ENCODE results near the gene LGR6.
A peak's percentile ranks its signal among the peaks of the same experiment; 100 is the strongest.

The LGR6 gene

DNA sequence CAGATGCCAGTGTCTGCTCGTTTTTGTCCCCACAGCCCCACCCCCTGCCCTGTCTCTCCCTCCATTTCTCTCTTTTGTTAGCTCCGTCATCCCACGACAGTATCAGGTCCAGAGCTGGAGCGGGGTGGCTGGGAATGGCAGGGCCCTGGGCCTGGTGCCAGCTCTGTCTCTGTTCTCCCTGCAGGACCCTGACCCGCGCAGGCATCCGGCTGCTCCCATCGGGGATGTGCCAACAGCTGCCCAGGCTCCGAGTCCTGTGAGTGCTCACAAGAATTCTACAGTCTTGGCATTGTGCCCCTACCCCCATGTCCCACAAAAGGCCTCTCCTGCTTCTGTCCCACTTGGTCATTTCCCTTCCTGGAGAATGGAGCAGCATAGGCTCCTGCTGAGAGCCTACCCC is 110.8 kb downstream of the LGR6 start:
- H3K36me3 Mint-ChIP-seq: no peaks in the 10 kb centered on the region
- ATAC-seq (ENCODE audit: low read depth): no peak
- no peaks in the 10 kb centered on the region for H3K4me1 Mint-ChIP-seq
- no peak overlapping the region for H3K4me3 Mint-ChIP-seq
- DNase-seq (ENCODE audit: low spot score in 2 of 2): no peak
- H3K27ac Mint-ChIP-seq: no peak overlapping the region
- H3K9me3 Mint-ChIP-seq: no peaks in the 10 kb centered on the region
- peaks cover 6% of the 10 kb centered on the region for H3K27me3 Mint-ChIP-seq

DNA sequence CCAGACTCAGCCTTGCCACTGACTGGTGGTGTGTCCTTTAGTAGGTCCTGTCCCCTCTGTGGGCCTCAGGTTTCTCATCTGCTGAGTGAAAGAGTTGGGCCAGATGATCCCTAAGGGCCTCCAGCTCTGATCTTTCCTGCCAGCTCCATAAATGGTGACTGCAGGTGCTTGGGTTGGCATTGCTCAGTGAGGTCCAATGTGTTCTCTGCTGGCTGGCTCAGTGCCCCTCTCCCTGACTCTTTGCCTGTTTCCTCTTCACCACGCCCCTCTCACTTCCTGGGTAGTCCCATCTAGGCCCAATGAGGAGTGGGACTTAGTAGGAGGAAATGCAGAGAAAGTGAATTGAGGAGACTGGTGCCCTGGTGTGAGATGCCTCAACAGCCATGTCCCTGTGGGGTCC is 111.6 kb downstream of the LGR6 start:
- no peak for ATAC-seq (ENCODE audit: low read depth)
- no peaks in the 10 kb centered on the region for H3K36me3 Mint-ChIP-seq

DNA sequence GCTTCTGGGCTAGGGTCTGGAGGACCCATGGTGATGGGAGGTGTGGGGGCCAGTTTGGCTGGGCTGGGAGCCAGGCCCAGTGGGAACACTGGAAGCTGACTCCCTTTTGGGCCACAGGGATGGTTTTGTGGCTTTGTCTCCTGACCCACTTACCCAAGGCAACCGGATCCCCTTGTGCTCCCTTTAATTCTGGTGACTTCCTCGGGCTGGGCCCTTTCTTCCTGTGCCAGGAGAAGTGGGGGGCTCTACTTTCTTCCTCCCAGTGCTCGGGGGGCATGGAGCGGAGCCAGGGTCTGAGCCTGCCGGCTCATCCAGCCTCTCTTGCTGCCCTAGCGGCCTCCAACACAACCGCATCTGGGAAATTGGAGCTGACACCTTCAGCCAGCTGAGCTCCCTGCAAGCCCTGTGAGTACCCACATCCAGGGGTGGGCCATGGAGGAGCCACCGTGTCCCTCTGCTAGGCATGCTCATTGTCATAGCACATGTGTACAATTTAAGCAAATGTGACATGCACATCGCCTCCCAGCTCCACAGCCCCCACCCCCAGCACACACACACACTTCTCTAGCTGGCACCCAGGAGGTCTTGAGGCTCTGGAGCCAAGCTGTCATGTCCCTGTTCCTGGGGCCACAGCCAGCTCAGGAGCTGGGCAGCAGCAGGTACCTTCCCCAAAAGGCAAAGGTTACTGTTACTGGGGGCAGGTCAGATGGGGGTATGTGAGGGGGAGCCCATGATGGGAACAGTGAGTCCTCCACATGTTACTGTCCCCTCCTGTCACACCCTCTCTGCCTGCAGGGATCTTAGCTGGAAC is 113.1 kb downstream of the LGR6 start:
- Mint-ChIP-seq H3K4me1 (peaks cover 2% of the 10 kb centered on the region), H3K9me3 (no peaks in the 10 kb centered on the region), H3K36me3 (no peaks in the 10 kb centered on the region), H3K27me3 (peaks cover 6% of the 10 kb centered on the region), H3K4me3 (no peak overlapping the region), H3K27ac (no peak overlapping the region)
- DNase-seq (ENCODE audit: low spot score in 2 of 2) (no peak), ATAC-seq (ENCODE audit: low read depth) (no peak)

More for the DNA sequence above, 111.6 kb downstream of the LGR6 start:
- H3K9me3 Mint-ChIP-seq: no peaks in the 10 kb centered on the region
- no peak overlapping the region for H3K4me3 Mint-ChIP-seq
- no peak for DNase-seq (ENCODE audit: low spot score in 2 of 2)
- peaks cover 6% of the 10 kb centered on the region for H3K27me3 Mint-ChIP-seq
- no peak overlapping the region for H3K27ac Mint-ChIP-seq
- no peaks in the 10 kb centered on the region for H3K4me1 Mint-ChIP-seq

DNA sequence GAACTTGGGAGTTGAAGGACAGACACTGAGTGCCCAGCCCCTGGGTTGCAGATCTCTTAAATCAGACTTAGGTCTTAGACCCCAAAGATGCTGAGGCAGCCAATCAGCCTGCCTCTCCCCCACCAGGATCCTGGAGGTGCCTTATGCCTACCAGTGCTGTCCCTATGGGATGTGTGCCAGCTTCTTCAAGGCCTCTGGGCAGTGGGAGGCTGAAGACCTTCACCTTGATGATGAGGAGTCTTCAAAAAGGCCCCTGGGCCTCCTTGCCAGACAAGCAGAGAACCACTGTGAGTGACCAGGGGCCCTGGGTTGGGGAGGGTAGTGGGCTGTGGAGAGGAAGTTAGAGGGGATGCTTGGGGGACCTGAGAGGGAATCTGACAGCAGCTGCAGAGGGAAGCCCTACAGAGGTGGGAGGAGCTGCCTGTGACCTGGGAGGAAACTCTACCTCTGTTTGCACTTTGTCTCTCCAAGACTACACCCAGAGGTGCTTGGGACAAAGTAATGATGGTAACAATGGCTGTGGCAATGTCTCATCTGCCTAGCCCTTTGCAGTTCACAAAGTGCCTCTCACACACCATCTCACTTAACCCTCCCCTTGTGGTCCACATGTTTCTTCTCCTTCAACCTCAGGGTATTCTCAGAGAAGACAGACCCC is 116.6 kb downstream of the LGR6 start:
- Mint-ChIP-seq H3K27ac (no peak overlapping the region), H3K27me3 (peaks cover 13% of the 10 kb centered on the region), H3K36me3 (no peaks in the 10 kb centered on the region), H3K4me3 (no peak overlapping the region), H3K9me3 (no peaks in the 10 kb centered on the region), H3K4me1 (peaks cover 4% of the 10 kb centered on the region)
- no peak for DNase-seq (ENCODE audit: low spot score in 2 of 2)
- no peak for ATAC-seq (ENCODE audit: low read depth)

DNA sequence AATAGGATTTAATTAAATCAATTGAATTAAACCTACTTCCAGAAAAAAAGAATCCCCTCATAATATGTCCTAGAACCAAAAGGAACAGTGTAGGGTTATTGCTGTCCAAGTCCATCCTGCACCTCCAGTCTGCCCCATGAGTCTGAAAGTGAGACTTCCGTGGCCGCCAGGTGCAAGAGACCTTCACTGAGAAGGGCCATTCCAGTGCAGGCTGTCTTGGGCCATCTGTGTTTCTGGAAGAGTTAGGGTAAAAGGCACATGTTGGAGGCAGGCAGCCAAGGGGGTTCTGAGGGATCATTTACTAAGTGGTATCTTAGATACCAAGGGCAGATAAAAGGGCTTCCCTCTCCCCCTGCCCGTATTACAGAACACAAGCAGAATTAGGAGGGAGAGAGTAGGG is 117.1 kb downstream of the LGR6 start:
- no peak overlapping the region for H3K27ac Mint-ChIP-seq
- DNase-seq (ENCODE audit: low spot score in 2 of 2): no peak
- no peak overlapping the region for H3K4me3 Mint-ChIP-seq
- H3K27me3 Mint-ChIP-seq: peaks cover 15% of the 10 kb centered on the region
- H3K4me1 Mint-ChIP-seq: peaks cover 4% of the 10 kb centered on the region
- no peaks in the 10 kb centered on the region for H3K9me3 Mint-ChIP-seq
- H3K36me3 Mint-ChIP-seq: no peaks in the 10 kb centered on the region
- ATAC-seq (ENCODE audit: low read depth): no peak

DNA sequence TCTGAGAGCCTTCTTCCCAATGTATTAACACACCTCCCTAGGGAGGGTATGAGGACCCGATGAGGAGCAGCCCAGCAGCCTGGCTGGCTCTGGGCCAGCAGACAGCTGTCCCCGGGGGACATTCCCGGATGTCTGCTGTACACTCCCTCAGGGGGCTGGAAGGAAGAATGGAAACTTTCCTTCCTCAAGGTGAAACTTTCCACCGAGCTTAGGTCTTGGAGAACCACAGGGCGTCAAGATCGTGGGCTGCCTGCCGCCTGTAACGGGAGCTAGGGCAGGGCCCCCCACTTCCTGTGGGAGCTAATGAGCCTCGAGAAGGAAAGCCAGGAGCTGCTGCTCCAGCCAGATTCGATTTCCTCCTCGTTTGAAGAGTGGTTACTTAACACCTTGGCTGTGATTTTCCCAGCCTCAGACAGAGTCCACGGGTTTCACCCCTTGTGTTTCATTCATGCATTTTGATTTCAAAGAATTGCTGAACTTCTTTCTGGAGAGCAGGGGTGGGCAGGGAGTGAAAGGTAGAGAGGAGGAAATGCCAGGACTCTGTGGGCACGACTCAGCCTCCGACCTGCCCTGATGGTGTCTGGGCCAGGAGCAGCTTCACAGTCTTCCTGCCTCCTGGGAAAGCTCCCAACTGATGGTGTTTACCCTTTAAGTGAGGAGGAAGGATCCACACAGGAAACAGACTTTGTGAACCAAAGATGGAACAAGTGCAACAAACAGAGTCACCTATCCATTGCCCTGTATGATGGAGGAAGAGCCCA is 118.5 kb downstream of the LGR6 start:
- no peaks in the 10 kb centered on the region for H3K36me3 Mint-ChIP-seq
- no peak overlapping the region for H3K27ac Mint-ChIP-seq
- no peak for ATAC-seq (ENCODE audit: low read depth)
- H3K4me3 Mint-ChIP-seq: no peak overlapping the region
- no peak for DNase-seq (ENCODE audit: low spot score in 2 of 2)
- H3K9me3 Mint-ChIP-seq: no peaks in the 10 kb centered on the region
- H3K27me3 Mint-ChIP-seq: peaks cover 15% of the 10 kb centered on the region
- peaks cover 4% of the 10 kb centered on the region for H3K4me1 Mint-ChIP-seq

DNA sequence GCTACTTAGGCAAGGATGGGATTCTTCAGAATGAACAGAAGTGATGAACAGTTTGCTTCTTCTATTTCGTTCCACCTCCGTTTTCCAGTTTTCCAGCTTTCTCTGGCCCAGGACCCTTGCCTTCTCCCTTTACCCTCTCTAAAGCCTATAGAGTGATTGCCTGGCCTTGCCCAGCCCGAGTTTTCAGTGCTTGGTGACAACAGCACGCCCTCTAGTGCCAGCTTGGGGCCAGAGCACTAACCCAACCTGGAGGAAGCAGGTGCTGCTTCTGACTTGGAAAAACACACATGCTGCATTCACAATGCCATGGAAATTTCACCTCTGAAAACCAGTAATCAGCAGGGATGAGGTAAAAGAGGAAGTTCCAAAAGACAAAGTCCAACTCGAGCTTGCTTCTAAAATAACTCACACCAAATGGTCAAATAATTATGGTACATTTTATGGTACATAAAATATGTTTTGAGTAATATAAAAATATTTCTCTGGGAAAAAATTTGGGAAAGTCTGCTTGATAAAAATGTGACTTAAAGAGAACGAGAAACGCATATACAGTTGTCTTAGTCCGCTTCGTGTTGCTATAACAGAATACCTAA is 122.1 kb downstream of the LGR6 start:
- Mint-ChIP-seq H3K36me3 (no peaks in the 10 kb centered on the region), H3K27ac (no peak overlapping the region), H3K9me3 (no peaks in the 10 kb centered on the region), H3K27me3 (peaks cover 15% of the 10 kb centered on the region), H3K4me1 (peaks cover 4% of the 10 kb centered on the region), H3K4me3 (no peak overlapping the region)
- DNase-seq (ENCODE audit: low spot score in 2 of 2): peak; percentile 59 to 66
- ATAC-seq (ENCODE audit: low read depth): peak; percentile 82

DNA sequence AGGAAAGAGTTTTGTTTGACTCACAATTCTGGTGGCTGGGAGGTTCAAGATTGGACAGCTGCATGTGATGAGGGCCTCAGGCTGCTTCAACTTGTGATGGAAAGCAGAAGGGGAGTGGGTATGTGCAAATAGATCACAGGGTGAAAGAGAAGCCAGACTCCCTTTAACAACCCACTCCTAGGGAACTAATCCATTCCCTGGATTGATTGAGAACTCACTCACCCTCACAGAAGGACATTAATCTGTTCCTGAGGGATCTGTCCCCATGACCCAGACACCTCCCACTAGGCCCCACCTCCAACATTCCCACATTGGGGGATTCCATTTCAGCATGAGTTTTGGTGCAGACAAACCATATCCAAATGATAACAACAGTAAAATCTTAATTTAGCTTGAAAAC is 122.6 kb downstream of the LGR6 start:
- H3K9me3 Mint-ChIP-seq: no peaks in the 10 kb centered on the region
- no peak overlapping the region for H3K4me3 Mint-ChIP-seq
- ATAC-seq (ENCODE audit: low read depth): no peak
- H3K27ac Mint-ChIP-seq: no peak overlapping the region
- H3K36me3 Mint-ChIP-seq: no peaks in the 10 kb centered on the region
- DNase-seq (ENCODE audit: low spot score in 2 of 2): no peak
- H3K4me1 Mint-ChIP-seq: peaks cover 4% of the 10 kb centered on the region
- H3K27me3 Mint-ChIP-seq: peaks cover 15% of the 10 kb centered on the region

DNA sequence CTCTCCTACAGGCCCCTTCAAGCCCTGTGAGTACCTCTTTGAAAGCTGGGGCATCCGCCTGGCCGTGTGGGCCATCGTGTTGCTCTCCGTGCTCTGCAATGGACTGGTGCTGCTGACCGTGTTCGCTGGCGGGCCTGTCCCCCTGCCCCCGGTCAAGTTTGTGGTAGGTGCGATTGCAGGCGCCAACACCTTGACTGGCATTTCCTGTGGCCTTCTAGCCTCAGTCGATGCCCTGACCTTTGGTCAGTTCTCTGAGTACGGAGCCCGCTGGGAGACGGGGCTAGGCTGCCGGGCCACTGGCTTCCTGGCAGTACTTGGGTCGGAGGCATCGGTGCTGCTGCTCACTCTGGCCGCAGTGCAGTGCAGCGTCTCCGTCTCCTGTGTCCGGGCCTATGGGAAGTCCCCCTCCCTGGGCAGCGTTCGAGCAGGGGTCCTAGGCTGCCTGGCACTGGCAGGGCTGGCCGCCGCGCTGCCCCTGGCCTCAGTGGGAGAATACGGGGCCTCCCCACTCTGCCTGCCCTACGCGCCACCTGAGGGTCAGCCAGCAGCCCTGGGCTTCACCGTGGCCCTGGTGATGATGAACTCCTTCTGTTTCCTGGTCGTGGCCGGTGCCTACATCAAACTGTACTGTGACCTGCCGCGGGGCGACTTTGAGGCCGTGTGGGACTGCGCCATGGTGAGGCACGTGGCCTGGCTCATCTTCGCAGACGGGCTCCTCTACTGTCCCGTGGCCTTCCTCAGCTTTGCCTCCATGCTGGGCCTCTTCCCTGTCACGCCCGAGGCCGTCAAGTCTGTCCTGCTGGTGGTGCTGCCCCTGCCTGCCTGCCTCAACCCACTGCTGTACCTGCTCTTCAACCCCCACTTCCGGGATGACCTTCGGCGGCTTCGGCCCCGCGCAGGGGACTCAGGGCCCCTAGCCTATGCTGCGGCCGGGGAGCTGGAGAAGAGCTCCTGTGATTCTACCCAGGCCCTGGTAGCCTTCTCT is 124.6 kb downstream of the LGR6 start:
- no peak for ATAC-seq (ENCODE audit: low read depth)
- no peaks in the 10 kb centered on the region for H3K4me1 Mint-ChIP-seq
- H3K36me3 Mint-ChIP-seq: no peaks in the 10 kb centered on the region
- no peak for DNase-seq (ENCODE audit: low spot score in 2 of 2)
- peaks cover 14% of the 10 kb centered on the region for H3K27me3 Mint-ChIP-seq
- no peak overlapping the region for H3K27ac Mint-ChIP-seq
- H3K9me3 Mint-ChIP-seq: no peaks in the 10 kb centered on the region
- H3K4me3 Mint-ChIP-seq: no peak overlapping the region

DNA sequence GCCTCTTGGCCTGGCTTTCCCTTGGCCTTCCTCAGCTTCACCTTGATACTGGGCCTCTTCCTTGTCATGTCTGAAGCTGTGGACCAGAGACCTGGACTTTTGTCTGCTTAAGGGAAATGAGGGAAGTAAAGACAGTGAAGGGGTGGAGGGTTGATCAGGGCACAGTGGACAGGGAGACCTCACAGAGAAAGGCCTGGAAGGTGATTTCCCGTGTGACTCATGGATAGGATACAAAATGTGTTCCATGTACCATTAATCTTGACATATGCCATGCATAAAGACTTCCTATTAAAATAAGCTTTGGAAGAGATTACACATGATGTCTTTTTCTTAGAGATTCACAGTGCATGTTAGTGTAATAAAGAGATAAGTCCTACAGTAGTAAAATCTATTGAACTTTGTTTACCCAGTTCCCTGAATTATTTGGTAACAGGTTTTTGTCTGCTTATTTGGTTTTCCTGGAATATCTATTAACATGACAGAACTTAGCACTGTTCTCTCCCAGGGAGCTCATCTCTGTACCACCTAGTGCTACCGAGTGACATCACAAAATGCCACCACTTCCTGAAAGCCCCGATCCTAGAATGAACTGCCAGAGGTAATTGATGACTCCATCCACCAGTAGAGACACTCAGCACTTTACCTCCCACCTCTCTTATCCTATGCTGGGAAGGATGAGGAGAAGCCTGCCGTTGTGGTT is 125.9 kb downstream of the LGR6 start:
- Mint-ChIP-seq H3K4me3 (no peak overlapping the region), H3K9me3 (no peaks in the 10 kb centered on the region), H3K27ac (no peak overlapping the region), H3K36me3 (no peaks in the 10 kb centered on the region), H3K27me3 (peaks cover 6% of the 10 kb centered on the region), H3K4me1 (no peaks in the 10 kb centered on the region)
- DNase-seq (ENCODE audit: low spot score in 2 of 2) (no peak), ATAC-seq (ENCODE audit: low read depth) (no peak)

DNA sequence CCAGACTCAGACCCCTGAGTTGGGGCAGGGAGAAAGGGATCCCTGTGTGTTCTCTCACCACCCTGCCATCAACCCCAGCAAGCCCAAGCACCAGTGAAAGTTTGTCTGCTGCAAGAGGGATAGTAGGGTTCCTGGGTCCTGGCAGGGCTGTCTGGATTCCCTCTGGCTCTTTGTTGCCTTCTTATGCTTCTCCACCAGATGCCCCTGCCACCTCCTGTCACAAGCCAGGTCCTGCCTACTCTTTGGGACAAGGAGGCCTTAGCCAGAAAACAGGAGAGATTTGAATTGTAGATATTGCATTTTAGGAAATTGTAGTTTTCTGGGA is 126.4 kb downstream of the LGR6 start:
- ATAC-seq (ENCODE audit: low read depth) (no peak), DNase-seq (ENCODE audit: low spot score in 2 of 2) (no peak)
- no peaks in the 10 kb centered on the region for H3K4me1 Mint-ChIP-seq
- H3K4me3 Mint-ChIP-seq: no peak overlapping the region
- peaks cover 2% of the 10 kb centered on the region for H3K27me3 Mint-ChIP-seq
- no peaks in the 10 kb centered on the region for H3K36me3 Mint-ChIP-seq
- no peaks in the 10 kb centered on the region for H3K9me3 Mint-ChIP-seq
- H3K27ac Mint-ChIP-seq: no peak overlapping the region

DNA sequence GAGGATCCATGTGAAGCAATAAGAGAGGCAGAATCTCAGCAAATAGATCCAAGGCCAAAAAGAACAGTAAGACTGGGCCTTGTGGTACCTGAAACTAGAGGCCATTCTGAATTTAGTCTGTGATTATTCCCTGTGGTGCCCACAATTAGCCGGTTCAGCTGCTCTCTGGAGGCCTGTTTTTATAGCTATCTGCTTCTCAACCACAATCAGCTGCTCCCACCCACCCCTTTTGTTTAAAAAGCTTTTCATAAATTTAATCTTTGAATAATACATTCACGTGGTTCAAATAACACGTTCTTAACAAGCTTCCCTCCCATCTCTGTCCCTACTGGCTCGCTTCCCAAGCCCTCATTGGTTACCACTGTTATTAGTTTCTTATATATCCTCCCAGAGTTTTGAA is 130.1 kb downstream of the LGR6 start:
- no peak for ATAC-seq (ENCODE audit: low read depth)
- H3K36me3 Mint-ChIP-seq: no peaks in the 10 kb centered on the region
- H3K27ac Mint-ChIP-seq: no peak overlapping the region
- H3K4me3 Mint-ChIP-seq: no peak overlapping the region
- H3K4me1 Mint-ChIP-seq: no peaks in the 10 kb centered on the region
- no peaks in the 10 kb centered on the region for H3K9me3 Mint-ChIP-seq
- no peaks in the 10 kb centered on the region for H3K27me3 Mint-ChIP-seq
- DNase-seq (ENCODE audit: low spot score in 2 of 2): no peak

DNA sequence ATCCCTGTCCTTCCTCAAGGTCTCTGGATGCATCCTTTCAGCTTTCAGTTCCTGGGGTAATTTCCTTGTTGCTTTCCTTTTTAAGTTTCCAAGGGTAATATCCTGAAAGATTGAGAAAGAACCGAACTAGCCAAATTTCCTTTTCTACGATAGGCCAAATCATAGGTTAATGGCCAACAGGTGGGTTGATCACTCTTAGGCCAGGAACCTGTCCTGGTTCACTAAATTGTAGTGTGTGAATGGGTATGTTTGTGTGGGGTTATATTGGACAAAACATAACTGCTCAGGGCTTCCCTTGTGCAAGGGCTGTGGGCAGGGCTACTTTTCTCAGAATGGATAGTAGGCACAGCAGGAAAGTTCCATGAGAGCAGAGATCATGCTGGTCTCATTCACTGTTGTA is 131.0 kb downstream of the LGR6 start:
- no peak for DNase-seq (ENCODE audit: low spot score in 2 of 2)
- peaks cover 2% of the 10 kb centered on the region for H3K36me3 Mint-ChIP-seq
- H3K9me3 Mint-ChIP-seq: no peaks in the 10 kb centered on the region
- no peaks in the 10 kb centered on the region for H3K4me1 Mint-ChIP-seq
- no peak for ATAC-seq (ENCODE audit: low read depth)
- no peak overlapping the region for H3K4me3 Mint-ChIP-seq
- no peak overlapping the region for H3K27ac Mint-ChIP-seq
- H3K27me3 Mint-ChIP-seq: no peaks in the 10 kb centered on the region

Measured in memory B cell (primary cell).